ENCODE measurements around the gene ABCG5.

GRCh38 chr2:43848214-43848613 lies 9.6 kb upstream of the ABCG5 start:
- TF ChIP-seq POLR2A (IDR thresholded peaks at IDR 0.05; ENCODE audit: low read length), result no peak
- no peak for TF ChIP-seq GATA1 (IDR thresholded peaks at IDR 0.05; ENCODE audit: low read depth, low read length)
